ENCODE results near the gene KLK6.

- TF ChIP-seq CTCF (IDR thresholded peaks at IDR 0.05), result no peak
- no peak for TF ChIP-seq POLR2A (IDR thresholded peaks at IDR 0.05)
These were observed 44.9 kb upstream of the KLK6 start for GRCh38 chr19:51014242-51014641.

Measured in testis (tissue), 2 donors.